Parathyroid adenoma (tissue), 2 donors: Measurements from ENCODE around the gene SPAG16.
A peak's percentile ranks its signal among the peaks of the same experiment; 100 is the strongest.

Source experiments
- H2AFZ ChIP-seq: fragments of 300-600 bp; sonication (generic); one replicate; pipeline ENCODE4 v1.7.0; 2017; ENCODE audit warnings: antibody characterized with exemption, mild to moderate bottlenecking
- H3K27ac ChIP-seq: fragments of 300-600 bp; sonication (generic); one replicate; pipeline ENCODE4 v1.7.0; 2017
- H3K27me3 ChIP-seq: fragments of 300-600 bp; sonication (generic); one replicate; pipeline ENCODE4 v1.7.0; 2017; ENCODE audit warnings: low read length; ENCODE audit not compliant: control insufficient read depth, insufficient read depth
- H3K36me3 ChIP-seq: fragments of 300-600 bp; sonication (generic); one replicate; pipeline ENCODE4 v1.7.0; 2017; ENCODE audit warnings: low read length; ENCODE audit not compliant: control insufficient read depth, insufficient read depth
- H3K4me1 ChIP-seq: fragments of 300-600 bp; sonication (generic); one replicate; pipeline ENCODE4 v1.7.0; 2017; ENCODE audit warnings: control low read depth
- H3K4me2 ChIP-seq: fragments of 300-600 bp; sonication (generic); one replicate; pipeline ENCODE4 v1.7.0; 2017; ENCODE audit warnings: low read length
- H3K4me3 ChIP-seq: fragments of 300-600 bp; sonication (generic); one replicate; pipeline ENCODE4 v1.7.0; 2017; ENCODE audit warnings: low read depth, low read length
- H3K79me2 ChIP-seq: fragments of 300-600 bp; sonication (generic); one replicate; pipeline ENCODE4 v1.7.0; 2017; ENCODE audit warnings: control low read depth
- H3K9ac ChIP-seq: fragments of 300-600 bp; sonication (generic); one replicate; pipeline ENCODE4 v1.7.0; 2017; ENCODE audit warnings: mild to moderate bottlenecking
- H3K9me3 ChIP-seq: fragments of 300-600 bp; sonication (generic); one replicate; pipeline ENCODE4 v1.7.0; 2017; ENCODE audit warnings: low read length; ENCODE audit not compliant: control insufficient read depth
- CTCF ChIP-seq: fragments of 300-600 bp; sonication (generic); IDR thresholded peaks from one replicate; pipeline ENCODE4 v1.7.0; 2017; ENCODE audit warnings: antibody characterized with exemption, mild to moderate bottlenecking
- donor health status: primary hyperparathyroidism.

SPAG16 gene

GRCh38 chr2:214395040-214395439, 1110.8 kb downstream of the SPAG16 start:
- Histone ChIP-seq H2AFZ (no peak overlapping the region), H3K4me2 (no peak overlapping the region), H3K36me3 (no peaks in the 10 kb centered on the region), H3K9ac (no peak overlapping the region), H3K4me1 (no peaks in the 10 kb centered on the region), H3K79me2 (no peaks in the 10 kb centered on the region), H3K4me3 (no peak overlapping the region), H3K27me3 (no peaks in the 10 kb centered on the region), H3K9me3 (no peaks in the 10 kb centered on the region), H3K27ac (no peak overlapping the region)
- no peak for TF ChIP-seq CTCF

GRCh38 chr2:214401580-214401979, 1117.3 kb downstream of the SPAG16 start:
- TF ChIP-seq CTCF, result no peak
- no peaks in the 10 kb centered on the region for H3K36me3 ChIP-seq
- H3K27ac ChIP-seq, result no peak overlapping the region
- H3K4me3 ChIP-seq, result no peak overlapping the region
- no peak overlapping the region for H3K4me2 ChIP-seq
- H3K9ac ChIP-seq, result no peak overlapping the region
- no peaks in the 10 kb centered on the region for H3K9me3 ChIP-seq
- H2AFZ ChIP-seq, result no peak overlapping the region
- H3K4me1 ChIP-seq, result no peaks in the 10 kb centered on the region
- no peaks in the 10 kb centered on the region for H3K79me2 ChIP-seq
- H3K27me3 ChIP-seq, result no peaks in the 10 kb centered on the region

DNA sequence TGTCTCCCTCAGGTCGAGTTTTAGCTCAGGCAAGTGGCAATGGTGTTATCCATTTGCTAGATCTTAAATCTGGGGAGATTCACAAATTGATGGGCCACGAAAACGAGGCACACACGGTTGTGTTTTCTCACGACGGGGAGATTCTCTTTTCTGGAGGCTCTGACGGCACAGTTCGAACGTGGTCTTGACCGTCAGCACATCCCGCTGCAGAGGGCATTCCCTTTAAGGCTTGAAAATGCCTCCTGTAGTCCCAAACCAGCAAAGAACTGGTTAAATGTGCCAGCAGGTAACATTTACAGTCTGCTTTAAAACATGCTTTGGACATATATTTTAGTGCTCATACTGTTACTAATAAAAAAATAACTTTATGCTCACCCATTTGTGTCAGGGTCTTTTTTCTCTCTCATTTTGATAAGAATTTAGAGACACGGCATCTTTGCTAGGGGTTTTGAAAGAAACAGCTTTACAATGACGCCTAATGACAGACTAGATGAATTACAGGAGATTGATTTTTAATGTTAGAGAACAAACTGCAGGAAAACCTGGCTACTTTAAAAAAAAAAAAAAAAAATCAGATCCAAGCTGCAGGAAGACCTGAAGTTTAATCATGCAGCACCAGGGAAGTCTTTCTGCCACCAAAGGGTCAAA, 1126.0 kb downstream of the SPAG16 start:
- Histone ChIP-seq H3K79me2 (no peaks in the 10 kb centered on the region), H3K27me3 (no peaks in the 10 kb centered on the region), H3K27ac (no peak overlapping the region), H3K36me3 (no peaks in the 10 kb centered on the region), H2AFZ (peak overlapping the region; percentile 3), H3K4me3 (no peak overlapping the region), H3K9ac (no peak overlapping the region), H3K4me2 (no peak overlapping the region), H3K9me3 (no peaks in the 10 kb centered on the region), H3K4me1 (no peaks in the 10 kb centered on the region)
- peak; percentile 10 for TF ChIP-seq CTCF

GRCh38 chr2:214410918-214411554, 1126.8 kb downstream of the SPAG16 start, which contains the start of gene VWC2L:
VWC2L (plus strand) TSS chr2:214411054; CDS start chr2:214414194, 3,140 bp downstream.
- Histone ChIP-seq H3K4me2 (no peak within 1 kb of the TSS), H3K27ac (no peak within 1 kb of the TSS), H2AFZ (peak within 1 kb of the TSS; percentile 8), H3K9ac (no peak within 1 kb of the TSS), H3K79me2 (no peaks in the 10 kb centered on the region), H3K4me1 (no peaks in the 10 kb centered on the region), H3K27me3 (no peaks in the 10 kb centered on the region), H3K36me3 (no peaks in the 10 kb centered on the region), H3K9me3 (no peaks in the 10 kb centered on the region), H3K4me3 (no peak within 1 kb of the TSS)
- no peak for TF ChIP-seq CTCF

DNA sequence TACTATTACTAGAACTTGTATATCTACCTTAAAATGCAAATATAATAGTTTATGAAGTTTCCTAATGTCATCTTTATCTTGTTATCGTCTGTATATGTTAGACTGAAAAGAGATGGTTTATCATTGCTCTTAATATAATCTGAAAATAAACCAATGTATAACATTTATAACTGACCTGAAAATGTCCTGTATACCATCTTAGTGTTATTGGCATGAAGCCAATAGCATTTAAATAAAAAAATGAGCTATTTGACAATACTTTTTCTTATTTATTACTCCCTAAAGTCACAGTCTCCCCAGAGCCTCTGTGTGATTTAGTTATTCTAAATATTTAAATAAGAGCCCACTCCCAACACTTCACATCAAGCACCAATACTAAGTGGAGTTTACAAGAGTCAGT, 1128.4 kb downstream of the SPAG16 start:
- no peaks in the 10 kb centered on the region for H3K27me3 ChIP-seq
- H3K9ac ChIP-seq, result no peak overlapping the region
- no peaks in the 10 kb centered on the region for H3K9me3 ChIP-seq
- no peak overlapping the region for H3K4me2 ChIP-seq
- H2AFZ ChIP-seq, result no peak overlapping the region
- H3K27ac ChIP-seq, result no peak overlapping the region
- no peak for TF ChIP-seq CTCF
- no peaks in the 10 kb centered on the region for H3K36me3 ChIP-seq
- H3K79me2 ChIP-seq, result no peaks in the 10 kb centered on the region
- H3K4me3 ChIP-seq, result no peak overlapping the region
- no peaks in the 10 kb centered on the region for H3K4me1 ChIP-seq
